NCI-H1105 treated with DMSO at 0.1 percent for 48 hours (cell line): ENCODE results near the gene TFRC.
A peak's percentile ranks its signal among the peaks of the same experiment; 100 is the strongest.
"Not testable (repeated sequence)": the region's sequence is repeated elsewhere in the genome, so short reads cannot be mapped to it uniquely, and the experiment has no call there.

Source experiments
- DNase-seq: peaks from one replicate; lab custom pipeline; 2025; lab: John Stamatoyannopoulos, UW

Gene TFRC

DNA sequence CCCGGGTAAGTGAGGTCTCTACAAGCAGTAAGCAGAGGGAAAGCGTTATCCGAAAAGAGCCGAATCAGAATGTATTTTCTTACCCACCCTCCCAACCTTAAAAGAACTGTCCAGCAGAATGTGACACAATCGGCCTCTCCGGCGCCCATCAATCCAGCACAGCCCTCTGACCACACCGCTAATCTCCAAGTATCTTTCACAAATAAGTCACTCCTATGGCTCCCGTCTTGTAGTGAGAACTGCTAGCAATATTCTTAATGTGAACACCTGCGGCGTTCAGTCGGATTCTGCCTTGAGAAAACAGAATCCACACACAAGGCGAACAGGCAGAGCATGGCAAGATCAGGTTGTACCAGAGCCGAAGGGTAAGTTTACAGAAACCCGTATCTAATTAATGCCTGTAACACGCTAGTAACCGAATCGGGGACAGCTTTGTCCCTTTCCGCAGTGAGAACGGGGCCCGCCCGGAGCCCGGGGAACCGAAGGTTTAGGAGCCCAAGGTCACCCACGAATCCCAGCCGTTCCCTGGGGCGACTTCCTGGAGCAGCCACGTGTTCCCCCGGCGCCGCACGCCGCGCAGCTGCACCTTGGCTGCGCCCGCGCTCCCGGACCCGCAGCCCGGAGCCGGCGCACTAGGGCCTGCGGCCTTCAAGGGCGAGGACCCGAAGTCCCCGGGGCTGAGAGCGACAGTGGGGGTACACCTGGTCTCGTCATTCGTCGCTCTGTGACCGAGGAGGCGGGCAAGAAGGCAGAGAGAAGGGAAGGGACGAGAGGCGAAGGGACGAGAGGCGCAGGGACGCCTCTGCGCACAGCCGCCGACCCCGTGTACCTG is 672 bp downstream of the TFRC start:
- DNase-seq: peak; percentile 74

DNA sequence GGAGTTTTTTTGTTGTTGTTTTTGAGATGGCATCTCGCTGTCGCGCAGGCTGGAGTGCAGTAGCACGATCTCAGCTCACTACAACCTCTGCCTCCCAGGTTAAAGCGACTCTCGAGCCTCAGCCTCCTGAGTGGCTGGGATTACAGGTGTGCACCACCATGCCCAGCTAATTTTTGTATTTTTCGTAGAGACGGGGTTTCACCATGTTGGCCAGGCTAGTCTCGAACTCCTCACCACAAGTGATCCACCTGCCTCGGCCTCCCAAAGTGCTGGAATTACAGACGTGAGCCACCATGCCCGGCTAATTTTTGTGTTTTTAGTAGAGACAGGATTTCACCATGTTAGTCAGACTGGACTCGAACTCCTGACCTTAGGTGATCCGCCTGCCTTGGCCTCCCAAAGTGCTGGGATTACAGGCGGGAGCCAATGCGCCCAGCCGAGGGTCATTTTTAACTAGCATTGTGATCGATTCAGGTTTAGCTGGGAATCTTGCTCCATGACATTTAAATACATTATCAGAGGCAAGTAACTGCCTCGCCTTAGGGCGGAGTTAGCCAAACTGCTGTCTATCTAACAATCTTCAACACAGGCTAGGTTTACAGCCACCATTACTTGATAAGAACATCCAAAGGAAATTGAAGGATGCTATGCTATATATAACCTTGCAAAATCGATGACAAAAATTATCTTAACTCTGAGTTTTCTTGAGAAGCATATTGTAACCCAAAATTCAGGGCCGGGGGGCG is 1.6 kb downstream of the TFRC start:
- not testable (repeated sequence) for DNase-seq

DNA sequence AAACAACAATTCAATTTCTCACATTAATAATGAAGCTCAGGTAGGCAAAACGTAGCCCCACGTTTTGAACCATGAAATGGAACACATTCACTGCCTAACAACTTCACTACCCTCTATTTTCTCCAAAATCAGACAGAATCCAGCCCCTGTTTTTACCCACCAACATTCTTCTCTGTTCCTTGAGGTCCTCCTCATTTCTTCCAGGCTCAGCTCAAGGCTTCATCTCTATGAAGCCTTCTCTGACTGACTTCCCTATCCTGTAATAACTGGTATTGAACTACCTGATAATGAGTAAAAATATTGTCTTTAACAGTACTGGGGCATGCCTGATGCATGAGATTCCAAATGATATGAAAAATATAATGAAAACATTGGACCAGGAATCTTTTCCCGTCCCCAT is 2.2 kb downstream of the TFRC start:
- no peak for DNase-seq

DNA sequence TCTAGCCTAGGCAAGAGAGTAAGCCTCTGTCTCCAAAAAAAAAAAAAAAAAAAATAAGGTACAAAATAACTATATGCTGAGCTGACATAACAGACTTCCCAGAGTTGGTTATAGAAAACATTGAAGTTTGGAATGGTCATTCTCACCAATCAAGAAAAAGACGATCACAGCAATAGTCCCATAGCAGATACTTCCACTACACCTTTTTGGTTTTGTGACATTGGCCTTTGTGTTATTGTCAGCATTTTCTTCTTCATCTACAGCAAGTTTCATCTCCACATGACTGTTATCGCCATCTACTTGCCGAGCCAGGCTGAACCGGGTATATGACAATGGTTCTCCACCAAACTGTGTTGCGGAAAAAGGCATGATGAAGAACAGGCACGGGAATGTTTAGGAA is 6.9 kb downstream of the TFRC start:
- no peak for DNase-seq

DNA sequence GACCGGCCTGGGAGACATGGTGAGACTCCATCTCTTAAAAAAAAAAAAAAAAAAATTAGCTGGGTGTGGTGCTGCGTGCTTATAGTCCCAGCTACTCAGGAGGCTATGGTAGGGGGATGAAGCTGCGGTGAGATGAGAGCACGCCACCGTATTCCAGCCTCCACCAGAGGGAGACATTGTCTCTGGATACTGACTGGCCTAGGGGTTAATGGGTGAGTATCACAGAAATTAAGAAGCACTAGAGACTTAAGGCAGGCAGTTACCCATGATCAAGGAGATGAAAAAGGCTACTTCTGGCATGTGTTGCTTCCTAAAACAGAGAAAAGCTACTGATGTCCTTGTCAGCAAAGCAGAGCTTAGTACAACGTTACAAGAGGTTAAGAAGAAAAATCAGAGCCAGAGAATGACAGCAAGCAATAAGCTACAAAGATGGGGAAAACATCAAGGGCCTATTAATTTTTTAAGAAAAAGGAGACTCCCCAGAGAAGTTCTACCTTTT is 8.6 kb downstream of the TFRC start:
- peak; percentile 77 for DNase-seq

DNA sequence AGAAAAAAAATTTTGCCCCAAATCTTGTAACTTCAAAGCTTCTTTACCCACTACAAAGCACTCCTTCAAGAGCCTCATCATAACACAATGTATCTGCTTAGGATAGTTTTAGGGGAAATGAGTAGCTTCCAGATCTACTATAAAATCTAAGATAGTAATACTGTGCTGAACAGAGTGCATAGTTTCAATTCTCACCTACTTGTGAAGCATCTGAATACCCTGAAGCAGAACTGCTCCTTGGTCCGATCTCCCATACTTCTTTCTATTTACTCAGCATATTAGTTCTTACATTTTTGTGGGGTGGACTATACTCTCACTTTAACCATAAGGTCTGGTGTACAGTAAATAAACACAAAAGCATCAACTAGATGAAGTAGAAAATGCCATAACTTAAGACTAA is 9.6 kb downstream of the TFRC start:
- DNase-seq: no peak

DNA sequence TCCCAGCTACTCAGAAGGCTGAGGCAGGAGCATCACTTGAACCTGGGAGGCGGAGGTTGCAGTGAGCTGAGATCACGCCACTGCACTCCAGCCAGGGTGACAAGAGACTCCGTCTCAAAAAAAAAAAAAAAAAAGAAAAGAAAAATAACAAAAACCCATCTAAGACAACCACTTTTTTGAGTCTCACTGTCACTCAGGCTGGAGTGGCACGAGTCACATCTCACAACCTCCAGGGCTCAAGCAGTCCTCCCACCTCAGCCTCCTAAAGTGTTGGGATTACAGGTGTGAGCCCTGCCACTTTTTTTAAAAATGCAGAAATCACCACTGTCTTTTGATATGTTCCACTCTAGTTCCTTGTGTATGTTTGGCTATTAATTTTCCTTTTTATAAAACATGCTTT is 13.1 kb downstream of the TFRC start:
- DNase-seq: not testable (repeated sequence)

DNA sequence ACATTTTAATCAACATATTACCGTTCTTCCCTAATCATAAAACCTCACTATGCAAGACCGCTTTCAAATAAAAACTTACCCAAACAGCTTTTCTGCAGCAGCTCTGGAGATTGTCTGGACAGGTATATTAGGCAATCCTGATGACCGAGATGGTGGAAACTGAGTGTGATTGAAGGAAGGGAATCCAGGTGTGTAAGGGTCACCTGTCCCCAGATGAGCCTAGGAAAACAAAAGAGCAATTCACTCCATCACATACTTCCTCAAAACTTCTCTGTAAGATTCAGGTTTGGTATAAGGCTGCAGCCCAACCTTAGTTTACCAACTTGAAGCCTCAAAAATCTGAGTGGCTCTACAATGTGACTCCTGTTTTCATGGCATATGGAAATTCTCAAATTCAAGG is 14.5 kb downstream of the TFRC start:
- no peak for DNase-seq

DNA sequence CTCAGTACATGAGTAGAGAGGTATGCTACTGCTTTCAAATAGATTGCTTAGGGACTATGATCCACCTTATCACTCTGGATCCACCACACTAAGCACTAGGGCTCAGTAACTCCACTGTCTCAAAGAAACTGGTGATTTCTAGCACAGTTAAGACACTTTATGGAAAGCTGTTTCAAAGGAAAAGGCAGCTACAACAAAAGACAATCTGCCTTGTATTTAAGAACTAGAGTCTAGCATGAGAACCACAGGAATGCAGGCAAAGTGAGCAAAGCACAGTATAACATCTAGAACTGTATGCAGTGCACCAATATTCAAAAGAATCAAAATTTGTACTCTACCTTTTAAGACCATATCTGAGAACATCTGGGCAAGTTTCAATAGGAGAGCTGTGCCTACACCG is 17.9 kb downstream of the TFRC start:
- no peak for DNase-seq

DNA sequence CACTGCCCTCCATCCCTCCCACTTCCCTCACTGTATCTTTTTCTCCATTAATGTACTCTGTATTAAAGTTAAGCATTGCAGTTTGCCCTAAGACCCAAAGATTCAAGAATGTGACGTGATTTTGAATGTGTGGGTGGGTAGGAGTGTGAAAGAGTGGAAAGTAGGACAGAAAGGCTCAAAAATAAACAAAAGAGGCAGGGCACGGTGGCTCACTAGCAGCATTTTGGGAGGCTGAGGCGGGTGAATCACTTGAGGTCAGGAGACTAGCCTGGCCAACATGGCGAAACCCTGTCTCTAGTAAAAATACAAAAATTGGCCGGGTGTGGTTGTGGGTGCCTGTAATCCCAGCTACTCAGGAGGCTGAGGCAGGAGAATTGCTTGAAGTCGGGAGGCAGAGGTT is 18.4 kb downstream of the TFRC start:
- no peak for DNase-seq

DNA sequence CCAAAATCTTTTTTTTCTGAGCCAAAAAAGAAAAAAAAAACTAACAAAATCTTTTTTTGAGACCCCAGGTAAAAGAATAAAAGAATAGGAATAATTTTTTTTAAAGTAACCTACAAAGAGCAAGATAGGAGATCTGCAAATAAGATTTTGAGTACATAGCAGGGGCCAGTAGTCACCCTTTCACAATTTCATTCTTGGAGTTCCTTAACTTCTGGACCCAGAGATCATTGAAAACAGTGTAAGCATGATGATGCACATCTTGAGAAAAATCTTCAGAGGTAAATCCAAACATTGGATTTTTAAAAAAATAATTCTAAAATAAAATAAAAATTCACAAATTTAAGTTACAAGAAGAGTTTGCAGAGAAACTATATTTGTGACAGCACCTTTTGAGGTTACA is 18.8 kb downstream of the TFRC start:
- no peak for DNase-seq

DNA sequence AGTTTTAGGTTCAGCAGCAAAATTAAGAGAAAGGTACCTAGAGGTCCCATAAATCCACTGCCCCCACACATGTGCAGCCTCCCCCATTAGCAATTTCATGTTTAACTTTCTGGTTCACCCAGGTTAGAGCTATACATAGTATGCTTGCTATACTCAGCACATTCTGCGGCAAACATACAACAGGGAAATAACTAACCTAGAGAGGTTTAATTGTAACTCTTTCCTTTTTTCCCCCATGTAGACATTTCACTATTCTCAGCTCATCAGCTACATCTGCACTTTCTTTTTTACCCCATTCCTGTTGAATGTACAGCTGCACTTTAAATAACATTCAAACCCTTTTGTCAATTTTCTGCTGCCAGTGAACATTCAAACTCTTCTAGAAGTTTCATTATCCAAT is 21.1 kb downstream of the TFRC start:
- no peak for DNase-seq

DNA sequence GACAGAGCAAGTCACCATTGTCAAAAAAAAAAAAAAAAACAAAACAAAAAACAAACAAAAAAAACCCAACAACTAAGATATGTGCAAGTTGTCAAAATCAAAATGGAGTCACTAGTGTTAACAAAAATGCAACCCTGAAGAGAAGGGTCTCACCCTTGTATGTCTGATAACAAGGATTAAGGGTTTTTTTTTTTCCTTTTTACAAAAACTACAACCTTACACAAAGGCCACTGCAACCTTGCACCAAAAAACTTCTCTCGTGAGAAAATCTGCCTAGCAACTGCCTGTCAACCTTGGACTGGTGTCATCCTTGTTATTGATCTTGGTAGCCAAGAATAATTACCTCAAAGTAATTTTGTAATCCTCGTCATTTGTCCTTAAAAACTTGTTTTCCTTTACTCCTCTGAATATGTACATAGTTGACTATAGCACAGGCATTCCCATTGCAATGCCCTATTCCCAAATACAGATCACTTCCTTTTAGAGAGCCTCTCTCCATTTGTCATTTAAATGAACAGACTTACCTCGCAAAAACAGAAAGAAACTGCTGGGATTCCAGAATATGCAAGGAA is 24.0 kb downstream of the TFRC start:
- no peak for DNase-seq

DNA sequence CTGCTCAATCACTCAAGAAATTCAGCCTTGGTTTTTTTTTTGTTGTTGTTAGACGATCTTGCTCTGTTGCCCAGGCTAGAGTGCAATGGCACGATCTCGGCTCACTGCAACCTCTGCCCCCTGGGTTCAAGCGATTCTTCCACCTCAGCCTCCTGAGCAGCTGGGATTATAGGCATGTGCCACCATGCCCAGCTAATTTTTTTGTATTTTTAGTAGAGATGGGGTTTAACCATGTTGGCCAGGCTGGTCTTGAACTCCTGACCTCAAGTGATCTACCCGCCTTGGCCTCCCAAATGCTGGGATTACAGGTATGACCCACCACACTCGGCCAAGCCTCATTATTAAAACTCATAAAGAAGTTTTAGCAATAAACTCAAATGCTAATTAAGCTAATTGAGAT is 25.5 kb downstream of the TFRC start:
- DNase-seq: not testable (repeated sequence)

DNA sequence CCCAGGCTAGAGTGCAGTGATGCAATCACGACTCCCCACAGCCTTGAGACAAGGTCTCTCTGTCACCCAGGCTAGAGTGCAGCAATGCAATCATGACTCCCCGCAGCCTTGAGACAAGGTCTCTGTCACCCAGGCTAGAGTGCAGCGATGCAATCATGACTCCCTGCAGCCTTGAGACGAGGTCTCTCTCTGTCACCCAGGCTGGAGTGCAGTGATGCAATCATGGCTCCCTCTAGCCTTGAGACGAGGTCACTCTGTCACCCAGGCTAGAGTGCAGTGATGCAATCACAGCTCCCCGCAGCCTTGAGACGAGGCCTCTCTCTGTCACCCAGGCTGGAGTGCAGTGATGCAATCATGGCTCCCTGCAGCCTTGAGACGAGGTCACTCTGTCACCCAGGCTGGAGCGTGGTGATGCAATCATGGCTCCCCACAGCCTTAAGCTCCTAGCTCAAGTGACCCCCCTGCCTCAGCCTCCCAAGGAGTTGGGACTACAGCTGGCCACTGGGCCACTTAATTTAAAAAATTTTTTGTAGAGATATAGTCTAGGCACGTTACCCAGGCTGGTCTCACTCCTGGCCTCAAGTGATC is 26.1 kb downstream of the TFRC start:
- no peak for DNase-seq

DNA sequence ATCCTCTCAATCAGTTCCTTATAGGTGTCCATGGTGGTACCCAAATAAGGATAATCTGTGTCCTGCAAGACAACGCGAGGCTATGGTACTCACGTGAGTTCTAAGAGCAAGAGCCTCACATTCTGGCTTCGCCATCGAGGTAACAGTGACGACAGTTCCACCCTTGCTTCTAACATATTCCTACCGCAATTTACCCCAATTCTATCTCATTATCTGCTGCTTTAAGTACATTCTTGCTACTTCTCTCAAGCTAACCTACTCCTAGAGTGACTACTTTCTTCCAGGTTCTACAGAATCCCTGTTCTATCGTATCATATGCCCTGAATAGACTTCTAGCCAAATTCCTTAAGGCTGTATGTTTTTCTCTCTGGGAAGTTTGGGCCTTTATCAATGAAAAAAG is 26.6 kb downstream of the TFRC start:
- DNase-seq: no peak

DNA sequence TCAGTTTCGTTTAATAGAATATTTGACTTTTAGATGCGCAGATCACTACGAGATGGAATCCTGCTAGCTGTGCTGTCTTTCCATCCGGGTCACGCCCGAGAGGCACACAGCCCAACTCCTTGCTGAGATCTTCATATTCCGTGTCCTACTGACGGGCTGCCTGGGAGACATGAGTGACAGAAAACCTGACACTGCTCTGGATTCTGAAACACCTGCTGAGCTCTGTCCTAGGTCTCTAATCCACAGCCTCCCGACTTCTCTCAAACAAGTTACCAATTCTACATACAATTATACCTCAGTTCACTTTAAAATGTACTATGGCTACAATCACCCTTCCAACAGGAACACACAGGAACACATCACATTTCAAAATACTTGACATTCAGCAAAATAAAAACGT is 27.2 kb downstream of the TFRC start:
- DNase-seq: no peak

DNA sequence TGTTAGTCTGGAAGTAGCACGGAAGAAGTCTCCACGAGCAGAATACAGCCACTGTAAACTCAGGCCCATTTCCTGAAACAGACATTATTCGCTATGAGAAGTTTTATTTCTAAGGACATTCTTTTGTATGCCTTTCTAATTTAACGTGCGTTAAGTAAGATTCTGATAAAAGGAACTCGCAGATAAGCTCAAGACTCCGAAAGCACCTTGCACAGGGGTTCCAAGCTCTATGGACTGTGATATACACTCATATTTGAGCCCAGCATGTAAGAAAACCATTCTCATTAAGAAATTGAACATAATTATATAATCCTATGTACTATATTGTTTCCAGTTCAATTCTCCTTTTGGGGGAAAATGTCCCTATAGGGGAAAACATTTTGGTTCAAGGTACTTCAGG is 28.4 kb downstream of the TFRC start:
- DNase-seq: no peak

DNA sequence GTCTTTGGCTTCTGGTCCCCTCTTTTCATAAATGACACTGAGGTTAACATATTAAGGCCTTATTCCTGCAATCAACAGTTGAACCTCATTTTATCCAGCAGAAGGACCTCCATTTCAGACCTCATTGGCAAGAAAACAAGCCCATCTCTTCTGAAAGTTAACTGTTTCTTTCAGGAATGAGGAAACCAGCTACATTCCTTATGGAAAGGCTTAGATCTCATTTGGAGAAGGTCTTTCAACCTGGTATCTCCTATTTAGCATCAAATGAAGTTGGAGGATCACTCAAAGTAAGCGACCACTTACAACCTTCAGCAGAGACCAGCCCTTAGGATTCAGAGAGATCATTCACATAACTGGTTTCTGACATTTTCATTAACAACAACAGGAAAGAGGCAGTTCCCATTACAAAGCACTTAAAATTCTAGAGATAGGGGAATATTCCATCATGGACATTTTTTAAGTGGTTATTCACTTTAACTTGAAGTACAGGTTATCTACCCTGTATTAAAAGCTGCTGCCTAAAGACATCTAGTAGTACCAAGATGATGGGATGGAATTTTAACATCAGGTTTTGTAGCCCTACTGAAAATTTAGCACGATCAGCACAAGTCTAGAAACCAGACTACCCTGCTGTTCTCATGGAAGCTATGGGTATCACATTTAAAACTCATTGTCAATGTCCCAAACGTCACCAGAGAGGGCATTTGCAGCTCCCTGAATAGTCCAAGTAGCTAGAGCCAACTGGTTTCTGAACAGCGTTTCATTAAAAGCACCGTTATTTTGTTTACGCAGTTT is 30.4 kb downstream of the TFRC start:
- DNase-seq: no peak

DNA sequence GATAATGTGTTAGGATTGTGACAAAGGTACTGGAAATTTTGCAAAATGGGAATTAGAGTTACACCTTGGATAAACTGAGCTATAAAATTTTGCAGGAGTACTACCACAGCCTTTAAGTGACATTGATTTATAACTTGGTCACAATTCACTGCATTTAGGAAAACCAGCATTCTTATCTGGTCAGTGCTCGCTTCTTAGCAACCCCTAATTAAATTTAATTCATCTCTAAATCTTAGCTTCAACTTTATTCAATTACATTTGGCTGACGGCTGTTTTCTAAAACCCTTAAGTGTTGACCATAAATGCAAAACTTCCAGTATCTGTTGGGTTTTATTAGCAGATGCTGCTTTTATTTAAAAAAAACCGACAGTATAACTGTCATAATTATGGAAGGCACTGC is 31.3 kb downstream of the TFRC start:
- DNase-seq: no peak

DNA sequence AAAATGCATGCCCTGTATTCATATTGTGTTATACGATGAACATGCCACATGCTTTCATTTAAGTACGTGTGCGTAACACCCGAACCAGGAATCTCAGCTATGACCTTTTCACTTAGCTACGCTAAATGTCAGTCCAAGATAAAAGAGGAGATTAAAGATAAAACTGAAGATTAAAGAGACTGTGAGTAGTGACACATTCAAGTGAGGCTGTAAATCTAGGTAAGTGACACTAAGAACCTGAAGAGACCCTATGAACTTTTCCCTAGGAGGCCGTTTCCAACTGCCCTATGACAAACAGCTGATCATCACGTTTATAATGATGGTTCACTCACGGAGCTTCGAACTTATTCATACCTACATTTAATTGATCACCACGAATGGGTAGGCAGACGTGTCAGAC is 32.2 kb downstream of the TFRC start:
- DNase-seq: no peak
